Measurements from ENCODE around the gene PPP1R37. TPM values are rescaled to one million over a fixed set of nuclear protein-coding genes. Genes with fewer than 3 reads are reported as not detected.

PPP1R37 gene
- total and polyA plus RNA-seq, 2 donors (not counting 1 experiment from before 2014, with no cell fraction given) = 20.7 to 28.1 TPM

- Mint-ChIP-seq H3K27me3 (peaks cover 24% of the 10 kb centered on the region), H3K4me1 (peaks cover 19% of the 10 kb centered on the region), H3K4me3 (no peak within 1 kb of the TSS), H3K27ac (no peak within 1 kb of the TSS), H3K9me3 (ENCODE audit: insufficient read depth) (no peaks in the 10 kb centered on the region)
- TF ChIP-seq CTCF (IDR thresholded peaks at IDR 0.05) (no peak), EZH2 (IDR thresholded peaks at IDR 0.05; ENCODE audit: borderline replicate concordance, insufficient read depth, low read depth, low read length, poor library complexity, severe bottlenecking) (no peak)
- no peak for DNase-seq
- POLR2A ChIA-PET = no interaction called here
- Histone ChIP-seq H3K4me1 (ENCODE audit: control insufficient read depth in 2 of 2, insufficient read depth in 2 of 2, low read length in 2 of 2) (peaks cover 13 to 16% of the 10 kb centered on the region in 2 donors), H3K4me2 (replicated peaks; ENCODE audit: low read depth, low read length, poor library complexity, severe bottlenecking) (no peak within 1 kb of the TSS), H2AFZ (ENCODE audit: insufficient read depth, low read depth, low read length, poor library complexity, severe bottlenecking) (no peak within 1 kb of the TSS), H3K9me3 (ENCODE audit: control extremely low read depth in 1 of 3, control insufficient read depth in 2 of 3, insufficient read depth in 1 of 3, low read length in 2 of 3) (peaks cover 0 to 5% (median 0%) of the 10 kb centered on the region in 3 donors), H3K27me3 (replicated peaks in 1 of 4; ENCODE audit: control extremely low read depth in 1 of 4, control insufficient read depth in 3 of 4, insufficient read depth in 4 of 4, low read length in 3 of 4) (peaks cover 0 to 17% (median 5%) of the 10 kb centered on the region in 4 experiments), H3K79me2 (ENCODE audit: control insufficient read depth, insufficient read depth, low read length) (no peaks in the 10 kb centered on the region), H3K27ac (ENCODE audit: low read length in 2 of 2) (no peak within 1 kb of the TSS), H3K4me3 (ENCODE audit: control extremely low read depth in 1 of 5, extremely low read depth in 1 of 5, insufficient read depth in 1 of 5, low read depth in 2 of 5, low read length in 4 of 5) (no peak within 1 kb of the TSS), H4K20me1 (ENCODE audit: control insufficient read depth, insufficient read depth, low read length, poor library complexity, severe bottlenecking) (no peaks in the 10 kb centered on the region), H3K36me3 (replicated peaks in 1 of 2; ENCODE audit: control extremely low read depth in 1 of 2, control insufficient read depth in 1 of 2, extremely low read depth in 1 of 2, insufficient read depth in 2 of 2, low read length in 1 of 2) (no peaks in the 10 kb centered on the region), H3K9ac (ENCODE audit: low read length) (no peak within 1 kb of the TSS)
- CTCF ChIA-PET = interaction anchor here (0.9 kb wide), 1 partner anchor 10 kb away, joined by 3 read pairs; no protein-coding TSS in a partner anchor
- 81% methylated on average over 29 of the region's 29 CpGs for WGBS (ENCODE audit: insufficient coverage)
- intact Hi-C loops (cut with micrococcal nuclease) = no loop called here
- no peak for ATAC-seq (ENCODE audit: low read depth)
Measured at GRCh38 chr19:45160870-45161737, 68.1 kb downstream of the PPP1R37 start, which contains the start of gene NKPD1. NKPD1 (minus strand) TSS chr19:45160982; CDS start chr19:45160150, 832 bp downstream.
